Measurements from ENCODE around the gene SECISBP2L. TPM values are rescaled to one million over a fixed set of nuclear protein-coding genes. Genes with fewer than 3 reads are reported as not detected.
"Not testable (repeated sequence)": the region's sequence is repeated elsewhere in the genome, so short reads cannot be mapped to it uniquely, and the experiment has no call there.

The SECISBP2L gene
- total and polyA plus RNA-seq, 2 donors (not counting 3 experiments of a cell fraction or from before 2014, with no cell fraction given), result 23.1 to 52.3 TPM

- Histone ChIP-seq H3K4me1 (ENCODE audit: control insufficient read depth, extremely low read depth, insufficient read depth, low read length) (peaks cover 3% of the 10 kb centered on the region), H3K36me3 (ENCODE audit: control insufficient read depth in 2 of 2, extremely low read depth in 1 of 2, insufficient read depth in 2 of 2, low read length in 2 of 2) (no peaks in the 10 kb centered on the region), H4K20me1 (replicated peaks; ENCODE audit: control insufficient read depth, extremely low read depth, insufficient read depth, low read length) (no peaks in the 10 kb centered on the region), H2AFZ (ENCODE audit: low read depth, low read length) (peak overlapping the region; percentile 6), H3K79me2 (ENCODE audit: control insufficient read depth, insufficient read depth, low read length) (no peaks in the 10 kb centered on the region), H3K4me3 (replicated peaks in 1 of 3; ENCODE audit: insufficient read depth in 1 of 3, low read depth in 1 of 3, low read length in 3 of 3) (no peak overlapping the region), H3K27me3 (ENCODE audit: control insufficient read depth in 2 of 2, insufficient read depth in 2 of 2, low read length in 2 of 2) (no peaks in the 10 kb centered on the region), H3K4me2 (ENCODE audit: insufficient read depth, low read length) (no peak overlapping the region), H3K9me1 (replicated peaks; ENCODE audit: control insufficient read depth, extremely low read depth, insufficient read depth, low read length) (no peaks in the 10 kb centered on the region), H3K9ac (replicated peaks; ENCODE audit: extremely low read depth, insufficient read depth, low read length) (no peak overlapping the region), H3K9me3 (replicated peaks; ENCODE audit: control insufficient read depth, insufficient read depth, low read length) (no peaks in the 10 kb centered on the region), H3K27ac (ENCODE audit: insufficient read depth, low read depth, low read length) (no peak overlapping the region)
- ChIA-PET POLR2A (no interaction called here), CTCF (no interaction called here)
- DNase-seq (ENCODE audit: low read depth, low spot score), result peak; percentile 23
- intact Hi-C loops (cut with micrococcal nuclease) (no loop called here), dilution Hi-C loops (cut with MboI; ENCODE audit: extremely low pct_ligation_motif_present, low sequenced_read_pairs) (no loop called here)
- TF ChIP-seq FOS (IDR thresholded peaks at IDR 0.05; ENCODE audit: borderline replicate concordance, insufficient read depth, low read length) (no peak), MYC (IDR thresholded peaks at IDR 0.05; ENCODE audit: low read depth, low read length) (no peak), POLR2AphosphoS5 (IDR thresholded peaks at IDR 0.05; ENCODE audit: insufficient read depth, low read depth, low read length) (no peak), CTCF (IDR thresholded peaks at IDR 0.05; ENCODE audit: extremely low read depth in 1 of 2, insufficient read depth in 1 of 2, low read depth in 1 of 2, low read length in 2 of 2) (no peak), MAX (IDR thresholded peaks at IDR 0.05; ENCODE audit: insufficient read depth, insufficient read length) (no peak), EZH2 (IDR thresholded peaks at IDR 0.05; ENCODE audit: borderline replicate concordance, low read depth, low read length, severe bottlenecking) (no peak), GATA2 (IDR thresholded peaks at IDR 0.05; ENCODE audit: insufficient read depth, insufficient read length, low read depth, low read length) (no peak), POLR2A (IDR thresholded peaks at IDR 0.05; ENCODE audit: low read depth, low read length) (no peak), JUN (IDR thresholded peaks at IDR 0.05; ENCODE audit: borderline replicate concordance, insufficient read depth, insufficient read length, low read depth) (no peak)
- no TSS peak for BruUV-seq (replicated peaks)
- no peak for FAIRE-seq
Measured at GRCh38 chr15:49075881-49076280, 29.6 kb upstream of the SECISBP2L start.

GRCh38 chr15:49074589-49075287 lies 28.5 kb upstream of the SECISBP2L start:
- DNase-seq (ENCODE audit: low read depth, low spot score); BruUV-seq (replicated peaks); H3K9me3 ChIP-seq (replicated peaks; ENCODE audit: control insufficient read depth, insufficient read depth, low read length); CTCF ChIA-PET; H2AFZ ChIP-seq (ENCODE audit: low read depth, low read length); H3K4me2 ChIP-seq (ENCODE audit: insufficient read depth, low read length); POLR2A ChIA-PET; H3K79me2 ChIP-seq (ENCODE audit: control insufficient read depth, insufficient read depth, low read length); dilution Hi-C loops (cut with MboI; ENCODE audit: extremely low pct_ligation_motif_present, low sequenced_read_pairs); H3K36me3 ChIP-seq (ENCODE audit: control insufficient read depth in 2 of 2, extremely low read depth in 1 of 2, insufficient read depth in 2 of 2, low read length in 2 of 2); H3K9ac ChIP-seq (replicated peaks; ENCODE audit: extremely low read depth, insufficient read depth, low read length); H3K4me3 ChIP-seq (replicated peaks in 1 of 3; ENCODE audit: insufficient read depth in 1 of 3, low read depth in 1 of 3, low read length in 3 of 3); H3K4me1 ChIP-seq (ENCODE audit: control insufficient read depth, extremely low read depth, insufficient read depth, low read length); H3K27ac ChIP-seq (ENCODE audit: insufficient read depth, low read depth, low read length); FAIRE-seq; H4K20me1 ChIP-seq (replicated peaks; ENCODE audit: control insufficient read depth, extremely low read depth, insufficient read depth, low read length); H3K9me1 ChIP-seq (replicated peaks; ENCODE audit: control insufficient read depth, extremely low read depth, insufficient read depth, low read length); intact Hi-C loops (cut with micrococcal nuclease); H3K27me3 ChIP-seq (ENCODE audit: control insufficient read depth in 2 of 2, insufficient read depth in 2 of 2, low read length in 2 of 2): not testable (repeated sequence)

All from endothelial cell of umbilical vein (primary cell).